ENCODE measurements around the gene IREB2. TPM values are rescaled to one million over a fixed set of nuclear protein-coding genes. Genes with fewer than 3 reads are reported as not detected.

IREB2 gene
- total RNA-seq, 1 donor from 2014 or later: 13.0 TPM

GRCh38 chr15:78450285-78450858, 12.4 kb downstream of the IREB2 start:
- no peak for TF ChIP-seq CTCF (conservative IDR thresholded peaks at IDR 0.05; ENCODE audit: low read depth, low read length)
- DNase-seq (ENCODE audit: low read depth): no peak

GRCh38 chr15:78452485-78452884, 14.5 kb downstream of the IREB2 start:
- no peak for DNase-seq (ENCODE audit: low read depth)
- H3K4me3 ChIP-seq (ENCODE audit: low read depth, low read length): no peak overlapping the region
- no peak for TF ChIP-seq CTCF (conservative IDR thresholded peaks at IDR 0.05; ENCODE audit: low read depth, low read length)

More at GRCh38 chr15:78450285-78450858, 12.4 kb downstream of the IREB2 start:
- H3K4me3 ChIP-seq (ENCODE audit: low read depth, low read length): no peak overlapping the region

GRCh38 chr15:78453447-78453846, 15.4 kb downstream of the IREB2 start:
- TF ChIP-seq CTCF (conservative IDR thresholded peaks at IDR 0.05; ENCODE audit: low read depth, low read length): no peak
- H3K4me3 ChIP-seq (ENCODE audit: low read depth, low read length): no peak overlapping the region

GRCh38 chr15:78454992-78455391, 17.0 kb downstream of the IREB2 start:
- no peak for TF ChIP-seq CTCF (conservative IDR thresholded peaks at IDR 0.05; ENCODE audit: low read depth, low read length)
- no peak overlapping the region for H3K4me3 ChIP-seq (ENCODE audit: low read depth, low read length)
- DNase-seq (ENCODE audit: low read depth): no peak

More at GRCh38 chr15:78453447-78453846, 15.4 kb downstream of the IREB2 start:
- no peak for DNase-seq (ENCODE audit: low read depth)

- DNase-seq (ENCODE audit: low read depth): no peak
- no peak overlapping the region for H3K4me3 ChIP-seq (ENCODE audit: low read depth, low read length)
- no peak for TF ChIP-seq CTCF (conservative IDR thresholded peaks at IDR 0.05; ENCODE audit: low read depth, low read length)
These were observed 17.7 kb downstream of the IREB2 start for GRCh38 chr15:78455749-78456148.

- DNase-seq (ENCODE audit: low read depth): no peak
- no peak for TF ChIP-seq CTCF (conservative IDR thresholded peaks at IDR 0.05; ENCODE audit: low read depth, low read length)
- H3K4me3 ChIP-seq (ENCODE audit: low read depth, low read length): no peak overlapping the region
These were observed 18.4 kb downstream of the IREB2 start for GRCh38 chr15:78456426-78456825.

GRCh38 chr15:78457101-78457500, 19.1 kb downstream of the IREB2 start:
- H3K4me3 ChIP-seq (ENCODE audit: low read depth, low read length): no peak overlapping the region
- DNase-seq (ENCODE audit: low read depth): no peak
- no peak for TF ChIP-seq CTCF (conservative IDR thresholded peaks at IDR 0.05; ENCODE audit: low read depth, low read length)

Data from epithelial cell of proximal tubule (primary cell).